GM19324 (cell line): Measurements from ENCODE around the gene ASB8.
"Not testable (repeated sequence)": the region's sequence is repeated elsewhere in the genome, so short reads cannot be mapped to it uniquely, and the experiment has no call there.

ENCODE experiments used
- ATAC-seq: cut with Tn5 transposase; IDR thresholded peaks from one replicate; pipeline ENCODE4 v1.9.1; 2021; ENCODE audit warnings: mild to moderate bottlenecking, moderate library complexity; ENCODE audit not compliant: unreplicated experiment, low FRiP score

Gene ASB8

GRCh38 chr12:48183091-48183875 is 26.0 kb upstream of the ASB8 start, which contains the start of gene CCDC184:
Gene CCDC184, plus strand, starts transcription at chr12:48183644. Its CDS starts 479 bp downstream, at chr12:48184123.
- ATAC-seq = peak; percentile 56

GRCh38 chr12:48182631-48183030 is 25.3 kb upstream of the ASB8 start:
- ATAC-seq = no peak

DNA sequence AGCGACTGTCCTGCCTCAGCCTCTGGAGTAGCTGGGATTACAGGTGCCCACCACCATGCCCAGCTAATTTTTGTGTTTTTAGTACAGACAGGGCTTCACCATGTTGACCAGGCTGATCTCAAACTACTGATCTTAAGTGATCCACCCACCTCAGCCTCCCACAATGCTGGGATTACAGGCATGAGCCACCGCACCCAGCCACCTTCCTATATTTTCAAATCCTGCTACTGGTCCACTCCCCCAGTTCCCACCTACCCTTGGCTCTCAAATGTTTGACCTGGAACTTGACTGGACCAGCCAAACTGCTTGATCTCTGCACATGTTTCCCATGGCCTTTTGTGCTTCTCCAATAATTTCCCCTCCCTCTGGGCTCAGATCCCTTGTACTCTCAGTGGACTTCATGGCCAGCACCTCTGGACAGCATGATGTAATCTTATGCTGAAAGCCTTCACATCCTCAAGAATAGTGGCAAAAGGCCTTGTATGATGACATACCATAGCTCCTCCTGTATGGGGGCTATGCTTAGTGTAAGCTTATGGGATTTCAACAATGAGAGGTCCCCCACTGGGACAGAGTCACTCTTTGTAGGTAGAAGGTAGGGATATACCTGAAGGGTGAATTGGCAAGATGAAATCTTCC is 23.7 kb upstream of the ASB8 start:
- no peak for ATAC-seq

DNA sequence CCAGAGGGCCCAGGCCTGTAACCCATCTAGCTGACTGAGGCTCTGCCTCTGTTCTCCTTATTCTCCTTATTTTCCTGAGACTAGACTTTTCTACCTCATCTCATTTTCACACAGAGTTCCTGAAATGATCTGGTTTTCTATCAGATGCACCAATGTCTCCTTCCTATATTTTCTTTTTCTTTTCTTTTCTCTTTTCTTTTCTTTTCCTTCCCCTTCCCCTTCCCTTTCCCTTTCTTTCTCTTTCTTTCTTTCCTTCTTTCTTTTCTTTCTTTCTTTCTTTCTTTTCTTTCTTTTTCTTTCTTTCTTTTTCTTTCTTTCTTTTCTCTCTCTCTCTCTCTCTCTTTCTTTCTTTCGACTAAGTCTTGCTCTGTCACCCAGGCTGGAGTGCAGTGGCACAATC is 23.1 kb upstream of the ASB8 start:
- no peak for ATAC-seq

DNA sequence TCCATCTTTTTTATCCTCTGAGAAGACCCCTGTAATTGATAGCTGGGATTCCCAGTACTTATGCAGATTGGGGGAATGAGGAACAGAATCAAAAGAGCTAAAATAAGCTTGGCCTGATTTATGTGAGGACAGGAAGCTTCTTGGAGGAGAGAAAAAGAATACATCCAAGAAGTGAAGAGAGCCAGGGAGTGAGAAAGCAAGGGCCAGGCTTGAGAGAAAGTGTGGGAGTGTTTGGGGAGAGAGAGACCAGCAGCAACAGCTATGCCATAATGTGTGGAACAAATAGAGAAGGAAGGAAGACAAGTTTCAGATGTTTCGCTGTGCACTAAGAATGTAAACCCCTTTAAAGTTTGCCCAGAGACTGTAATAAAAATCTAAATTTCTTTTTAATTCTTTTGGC is 22.2 kb upstream of the ASB8 start:
- ATAC-seq = no peak

- ATAC-seq = no peak
Observed at GRCh38 chr12:48177982-48178381, 20.7 kb upstream of the ASB8 start.

DNA sequence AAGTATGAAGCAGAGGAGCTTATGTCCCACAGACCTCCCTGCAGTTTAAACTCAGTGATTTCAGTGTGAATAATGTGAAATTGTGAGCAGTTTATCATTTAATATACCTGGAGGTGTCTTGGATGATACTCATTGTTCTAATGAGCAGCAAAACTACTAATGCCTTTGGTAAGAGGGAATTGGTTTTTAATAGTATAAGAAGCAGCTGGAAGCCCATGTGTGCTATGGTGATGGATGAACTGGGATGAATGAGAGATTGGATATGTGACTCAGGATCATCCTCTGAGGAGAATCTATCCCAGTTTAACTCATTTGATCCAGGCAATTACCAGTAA is 19.1 kb upstream of the ASB8 start:
- no peak for ATAC-seq

- no peak for ATAC-seq
Observed at GRCh38 chr12:48175613-48176416, 18.5 kb upstream of the ASB8 start.

- no peak for ATAC-seq
Observed at GRCh38 chr12:48169011-48169410, 11.7 kb upstream of the ASB8 start.

DNA sequence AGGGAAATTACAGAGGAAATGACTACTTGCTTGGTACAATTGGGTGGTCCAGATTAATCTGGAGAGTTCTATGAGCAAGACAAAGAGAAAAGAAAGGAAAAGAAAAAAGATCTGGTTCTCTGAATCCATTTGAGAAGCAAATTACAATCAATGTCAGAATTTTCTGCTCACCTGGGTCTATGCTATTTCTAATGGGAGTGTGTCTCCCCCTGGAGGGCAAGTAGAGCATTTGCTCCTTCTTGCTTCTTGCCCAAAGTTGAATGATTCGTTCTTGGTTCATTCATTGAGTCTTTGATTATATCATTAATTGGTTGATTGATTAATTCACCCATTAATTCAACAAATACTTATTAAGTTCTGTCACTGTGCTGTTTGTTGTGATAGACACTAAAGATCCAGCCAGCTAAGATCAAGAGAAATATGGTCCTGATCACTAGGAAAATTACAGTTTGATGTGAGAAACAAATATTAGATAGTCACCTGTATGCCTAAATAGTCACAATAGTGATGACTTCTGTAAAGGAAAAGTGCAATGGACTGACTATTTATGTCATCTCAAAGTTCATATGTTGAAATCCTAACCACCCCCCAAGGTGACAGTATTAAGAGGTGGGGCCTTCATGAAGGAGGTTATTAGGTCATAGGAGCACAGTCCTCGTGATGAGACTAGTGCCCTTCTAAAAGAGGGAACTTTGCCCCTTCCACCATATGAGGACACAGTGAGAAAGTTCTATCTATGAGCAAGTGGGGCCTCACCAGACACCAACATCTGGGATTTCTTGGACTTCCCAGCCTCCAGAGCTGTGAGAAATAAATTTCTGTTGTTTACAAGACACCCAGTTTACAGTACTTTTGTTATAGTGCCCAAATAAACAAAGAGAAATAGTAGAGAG is 8.0 kb upstream of the ASB8 start:
- no peak for ATAC-seq

DNA sequence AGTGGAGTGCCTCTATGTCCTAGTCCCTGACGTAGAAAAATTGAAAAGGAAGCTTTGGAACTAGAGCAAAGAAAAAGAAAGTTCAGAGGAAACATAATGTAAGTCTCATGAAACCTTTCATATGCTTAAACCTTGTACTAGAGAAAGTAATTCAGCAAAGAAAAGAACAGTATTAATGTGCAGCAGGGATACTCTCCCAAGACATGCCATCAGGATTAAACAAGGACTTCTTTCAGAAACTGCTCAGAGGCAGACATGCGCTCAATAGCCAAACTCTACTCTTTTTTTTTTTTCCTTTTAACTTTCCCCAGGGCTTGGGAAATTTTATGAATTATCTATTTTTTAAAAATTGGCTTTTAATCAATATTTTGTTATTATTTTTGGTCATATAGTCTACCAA is 7.1 kb upstream of the ASB8 start:
- ATAC-seq = no peak

- ATAC-seq = no peak
Observed at GRCh38 chr12:48163150-48163747, 5.9 kb upstream of the ASB8 start.

GRCh38 chr12:48160807-48161206 is 3.5 kb upstream of the ASB8 start:
- ATAC-seq = no peak

GRCh38 chr12:48160046-48160445 is 2.7 kb upstream of the ASB8 start:
- no peak for ATAC-seq

GRCh38 chr12:48157889-48158370 is 615 bp upstream of the ASB8 start:
- ATAC-seq = no peak

- ATAC-seq = no peak
Observed at GRCh38 chr12:48156652-48157017, 680 bp downstream of the ASB8 start.

DNA sequence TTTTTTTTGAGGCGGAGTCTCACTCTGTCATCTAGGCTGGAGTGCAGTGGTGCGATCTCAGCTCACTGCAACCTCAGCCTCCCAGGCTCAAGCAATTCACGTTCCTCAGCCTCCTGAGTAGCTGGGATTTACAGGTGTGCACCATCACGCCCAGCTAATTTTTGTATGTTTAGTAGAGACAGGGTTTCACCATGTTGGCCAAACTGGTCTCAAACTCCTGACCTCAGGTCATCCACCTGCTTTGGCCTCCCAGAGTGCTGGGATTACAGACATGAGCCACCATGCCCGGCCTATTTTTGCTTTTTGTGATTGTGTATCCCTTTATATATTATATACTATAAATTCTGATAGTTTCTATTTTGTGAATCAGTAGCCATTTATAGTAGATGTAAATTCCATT is 1.5 kb downstream of the ASB8 start:
- not testable (repeated sequence) for ATAC-seq

GRCh38 chr12:48151103-48151771 is 6.1 kb downstream of the ASB8 start:
- no peak for ATAC-seq

DNA sequence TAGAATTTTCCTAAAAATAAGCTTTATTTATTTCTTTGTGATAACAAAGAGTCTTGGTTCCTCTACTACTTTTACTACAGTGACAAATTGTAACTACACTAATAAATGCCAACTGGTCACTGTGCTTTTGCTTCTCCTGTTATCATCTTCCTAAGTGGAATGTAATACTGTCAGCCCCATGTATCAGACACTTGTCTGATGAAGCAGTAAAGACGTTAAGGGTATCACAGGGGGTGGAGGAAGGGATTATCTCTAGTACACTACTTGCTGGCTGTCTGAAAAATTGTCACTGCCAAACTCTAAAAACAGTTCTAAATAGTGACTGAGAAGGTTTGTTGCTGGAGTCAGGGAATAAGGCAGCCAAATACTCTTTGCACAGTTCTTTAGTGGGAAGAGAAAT is 11.3 kb downstream of the ASB8 start:
- no peak for ATAC-seq
